GM23338 (cell line): ENCODE results near the gene ST14. TPM values are rescaled to one million over a fixed set of nuclear protein-coding genes. Genes with fewer than 3 reads are reported as not detected.

ENCODE experiments used
- ATAC-seq: fragments of 200-7000 bp; cut with Tn5 transposase; 3 replicates; pipeline ENCODE4 v1.9.1; 2020
- DNase-seq: peaks from one replicate; pipeline ENCODE4 v3.0.0-alpha.2; 2015; ENCODE audit warnings: low spot score
- H2AFZ ChIP-seq: fragments of 200-600 bp; sonication (generic); 2 replicates; pipeline ENCODE4 v1.8.0; 2016; ENCODE audit warnings: antibody characterized with exemption, mild to moderate bottlenecking, moderate library complexity
- H3F3A ChIP-seq: fragments of 200-600 bp; sonication (generic); replicated peaks from 2 replicates; pipeline ENCODE4 v1.8.0; 2017; ENCODE audit warnings: antibody characterized with exemption, mixed run types, low read depth
- H3K27ac ChIP-seq: fragments of 200-600 bp; sonication (generic); 2 replicates; pipeline ENCODE4 v1.6.1; 2016; ENCODE audit warnings: low read depth
- H3K27me3 ChIP-seq: fragments of 200-600 bp; sonication (generic); 2 replicates; pipeline ENCODE4 v1.8.0; 2016; ENCODE audit warnings: mild to moderate bottlenecking, mixed run types, moderate library complexity; ENCODE audit not compliant: insufficient read depth
- H3K36me3 ChIP-seq: fragments of 200-600 bp; sonication (generic); 2 replicates; pipeline ENCODE4 v1.8.0; 2016; ENCODE audit warnings: mild to moderate bottlenecking; ENCODE audit not compliant: insufficient read depth
- H3K4me1 ChIP-seq: fragments of 200-600 bp; sonication (generic); 2 replicates; pipeline ENCODE4 v1.8.0; 2016; ENCODE audit warnings: mild to moderate bottlenecking, moderate library complexity; ENCODE audit not compliant: insufficient read depth
- H3K4me2 ChIP-seq: fragments of 200-600 bp; sonication (generic); 2 replicates; pipeline ENCODE4 v1.7.1; 2017; ENCODE audit warnings: mixed run types
- H3K4me3 ChIP-seq: fragments of 200-600 bp; sonication (generic); 2 replicates; pipeline ENCODE4 v1.6.1; 2016; ENCODE audit warnings: mixed run types
- H3K79me2 ChIP-seq: fragments of 200-600 bp; sonication (generic); replicated peaks from 2 replicates; pipeline ENCODE4 v1.8.0; 2017; ENCODE audit warnings: mild to moderate bottlenecking; ENCODE audit not compliant: insufficient read depth
- H3K9me2 ChIP-seq: fragments of 200-600 bp; sonication (generic); 2 replicates; pipeline ENCODE4 v1.8.0; 2017; ENCODE audit not compliant: insufficient read depth
- H4K20me1 ChIP-seq: fragments of 200-600 bp; sonication (generic); replicated peaks from 2 replicates; pipeline ENCODE4 v1.8.0; 2017; ENCODE audit warnings: mild to moderate bottlenecking; ENCODE audit not compliant: insufficient read depth
- H3K27ac Mint-ChIP-seq: 2 replicates; pipeline ENCODE4 v1.8.0; 2020; ENCODE audit warnings: inconsistent platforms, mild to moderate bottlenecking, moderate library complexity, mixed read lengths
- H3K27me3 Mint-ChIP-seq: 3 replicates; pipeline ENCODE4 v1.8.0; 2022; ENCODE audit warnings: low read depth, mild to moderate bottlenecking, moderate library complexity, mixed read lengths, inconsistent platforms; ENCODE audit not compliant: insufficient read depth, poor library complexity
- H3K36me3 Mint-ChIP-seq: 3 replicates; pipeline ENCODE4 v1.8.0; 2021; ENCODE audit warnings: low read depth, mild to moderate bottlenecking, inconsistent platforms, moderate library complexity, mixed read lengths
- H3K4me1 Mint-ChIP-seq: 3 replicates; pipeline ENCODE4 v1.8.0; 2020; ENCODE audit warnings: mild to moderate bottlenecking, inconsistent platforms, mixed read lengths
- H3K4me3 Mint-ChIP-seq: 3 replicates; pipeline ENCODE4 v1.8.0; 2021; ENCODE audit warnings: moderate library complexity, mild to moderate bottlenecking, inconsistent platforms, mixed read lengths
- H3K9me3 Mint-ChIP-seq: 3 replicates; pipeline ENCODE4 v1.8.0; 2020; ENCODE audit warnings: moderate library complexity, mild to moderate bottlenecking, inconsistent platforms, mixed read lengths
- EZH2 ChIP-seq: fragments of 200-600 bp; sonication (generic); IDR thresholded peaks from one replicate; pipeline ENCODE4 v1.8.0; 2017; ENCODE audit warnings: antibody characterized with exemption, mild to moderate bottlenecking, low read depth; ENCODE audit not compliant: unreplicated experiment
- EZH2phosphoT487 ChIP-seq: fragments of 200-600 bp; sonication (generic); IDR thresholded peaks from one replicate; pipeline ENCODE4 v1.8.1; 2018; ENCODE audit warnings: antibody characterized with exemption; ENCODE audit not compliant: unreplicated experiment
- JUNB ChIP-seq: IDR thresholded peaks from one replicate; pipeline ENCODE4 v1.6.1; 2016; ENCODE audit warnings: antibody characterized with exemption; ENCODE audit not compliant: unreplicated experiment
- POLR2AphosphoS5 ChIP-seq: IDR thresholded peaks from 2 replicates; pipeline ENCODE4 v1.6.1; 2016; ENCODE audit warnings: antibody characterized with exemption, low read depth
- REST ChIP-seq: IDR thresholded peaks from one replicate; pipeline ENCODE4 v1.6.1; 2018; ENCODE audit warnings: antibody characterized with exemption; ENCODE audit not compliant: unreplicated experiment
- STAT1 ChIP-seq: IDR thresholded peaks from one replicate; pipeline ENCODE4 v1.6.1; 2016; ENCODE audit warnings: antibody characterized with exemption; ENCODE audit not compliant: unreplicated experiment
- ZNF114 ChIP-seq: fragments of 250-450 bp; sonication (Bioruptor Pico); IDR thresholded peaks from 2 replicates; pipeline ENCODE4 v1.5.0; 2020; ENCODE audit warnings: mild to moderate bottlenecking, moderate library complexity
- ZNF462 ChIP-seq: fragments of 250-450 bp; sonication (Bioruptor Pico); IDR thresholded peaks from 2 replicates; pipeline ENCODE4 v1.5.0; 2020; ENCODE audit warnings: mild to moderate bottlenecking, moderate library complexity
- polyA plus RNA-seq: library from polyadenylated mRNA; unstranded; fragments of >200 nt; fragmentation: Nextera tagmentation; extraction: Ambion mirVana; gene quantifications from 2 replicates; pipeline ENCODE4 v1.2.1, GENCODE V29; 2016
- total RNA-seq: library from RNA; depleted of rRNA; stranded (reverse); fragments of >200 nt; shearing (Covaris generic); gene quantifications from 2 replicates; pipeline ENCODE4 v1.2.3, GENCODE V29; 2014

Gene ST14
- total and polyA plus RNA-seq, 2 experiments from 2014 or later, result 7.9 to 32.7 TPM

GRCh38 chr11:130148796-130149326, 10.7 kb upstream of the ST14 start:
- Histone ChIP-seq H3K4me2 (no peak overlapping the region), H4K20me1 (peaks cover 3% of the 10 kb centered on the region; the same call in 1 of the 2 replicates), H3K36me3 (0 out of 2 replicates have a peak, but pooled peaks cover 9% of the 10 kb centered on the region), H3K4me3 (no peak overlapping the region), H3K79me2 (no peaks in the 10 kb centered on the region), H3F3A (0 out of 2 replicates have a peak, but pooled peaks cover 7% of the 10 kb centered on the region), H2AFZ (no peak overlapping the region), H3K9me2 (no peaks in the 10 kb centered on the region), H3K27me3 (no peaks in the 10 kb centered on the region), H3K27ac (no peak overlapping the region), H3K4me1 (peaks cover 17% of the 10 kb centered on the region)
- Mint-ChIP-seq H3K4me3 (no peak overlapping the region), H3K36me3 (peaks cover 14% of the 10 kb centered on the region), H3K27me3 (peaks cover 8% of the 10 kb centered on the region), H3K9me3 (no peaks in the 10 kb centered on the region), H3K4me1 (peaks cover 25% of the 10 kb centered on the region), H3K27ac (no peak overlapping the region)
- no peak for ATAC-seq
- TF ChIP-seq ZNF114 (CRISPR knock-in tag) (no peak), JUNB (no peak), POLR2AphosphoS5 (no peak), ZNF462 (CRISPR knock-in tag) (no peak), REST (no peak), EZH2phosphoT487 (no peak), STAT1 (no peak), EZH2 (no peak)
- DNase-seq, result no peak
